Measurements from ENCODE around the gene GSG1L. TPM values are rescaled to one million over a fixed set of nuclear protein-coding genes. Genes with fewer than 3 reads are reported as not detected.

The GSG1L gene
- total and polyA plus RNA-seq, 4 donors: 0.14 to 1.3 (median 0.24) TPM

- Histone ChIP-seq H3K27me3 (ENCODE audit: control insufficient read depth in 3 of 3, insufficient read depth in 3 of 3, low read length in 2 of 3) (peaks cover 0 to 7% (median 0%) of the 10 kb centered on the region in 3 donors), H3K4me3 (no peak overlapping the region), H3K36me3 (ENCODE audit: control insufficient read depth in 4 of 4, insufficient read depth in 4 of 4, low read length in 4 of 4) (no peaks in the 10 kb centered on the region), H3K4me1 (ENCODE audit: control insufficient read depth in 5 of 5, insufficient read depth in 5 of 5, low read length in 5 of 5) (no peaks in the 10 kb centered on the region), H3K9me3 (ENCODE audit: control insufficient read depth in 4 of 4, insufficient read depth in 3 of 4, low read length in 3 of 4) (peaks cover 0 to 9% (median 0%) of the 10 kb centered on the region in 4 donors), H3K9ac (ENCODE audit: insufficient read depth in 1 of 2, low read length in 2 of 2) (no peak overlapping the region), H3K27ac (ENCODE audit: low read depth in 1 of 2, low read length in 1 of 2) (no peak overlapping the region)
- ATAC-seq (ENCODE audit: insufficient read depth, low FRiP score): no peak
- TF ChIP-seq CTCF (IDR thresholded peaks at IDR 0.05; ENCODE audit: control extremely low read depth, extremely low read depth): no peak
- WGBS, 2 donors: 64 to 80% methylated on average over 8 of the region's 8 CpGs
- no peak for DNase-seq
Observed at GRCh38 chr16:28042811-28043210, 20.7 kb downstream of the GSG1L start.

- Histone ChIP-seq H3K4me1 (ENCODE audit: control insufficient read depth in 5 of 5, insufficient read depth in 5 of 5, low read length in 5 of 5) (no peaks in the 10 kb centered on the region), H3K4me3 (no peak overlapping the region), H3K27me3 (ENCODE audit: control insufficient read depth in 3 of 3, insufficient read depth in 3 of 3, low read length in 2 of 3) (peaks cover 0 to 5% (median 0%) of the 10 kb centered on the region in 3 donors), H3K9ac (ENCODE audit: insufficient read depth in 1 of 2, low read length in 2 of 2) (no peak overlapping the region), H3K36me3 (ENCODE audit: control insufficient read depth in 4 of 4, insufficient read depth in 4 of 4, low read length in 4 of 4) (no peaks in the 10 kb centered on the region), H3K27ac (ENCODE audit: low read depth in 1 of 2, low read length in 1 of 2) (no peak overlapping the region), H3K9me3 (ENCODE audit: control insufficient read depth in 4 of 4, insufficient read depth in 3 of 4, low read length in 3 of 4) (peaks cover 0 to 5% (median 0%) of the 10 kb centered on the region in 4 donors)
- TF ChIP-seq CTCF (IDR thresholded peaks at IDR 0.05; ENCODE audit: control extremely low read depth, extremely low read depth): no peak
- 88 to 92% methylated on average over 10 of the region's 10 CpGs for WGBS, 2 donors
- ATAC-seq (ENCODE audit: insufficient read depth, low FRiP score): no peak
- DNase-seq: no peak
Observed at GRCh38 chr16:28041615-28042014, 21.9 kb downstream of the GSG1L start.

- H3K36me3 ChIP-seq (ENCODE audit: control insufficient read depth in 4 of 4, insufficient read depth in 4 of 4, low read length in 4 of 4): no peaks in the 10 kb centered on the region
- no peak for TF ChIP-seq CTCF (IDR thresholded peaks at IDR 0.05; ENCODE audit: control extremely low read depth, extremely low read depth)
- peaks cover 0 to 4% (median 0%) of the 10 kb centered on the region in 4 donors for H3K9me3 ChIP-seq (ENCODE audit: control insufficient read depth in 4 of 4, insufficient read depth in 3 of 4, low read length in 3 of 4)
- no peaks in the 10 kb centered on the region for H3K4me1 ChIP-seq (ENCODE audit: control insufficient read depth in 5 of 5, insufficient read depth in 5 of 5, low read length in 5 of 5)
- H3K27me3 ChIP-seq (ENCODE audit: control insufficient read depth in 3 of 3, insufficient read depth in 3 of 3, low read length in 2 of 3): peaks cover 0 to 4% (median 0%) of the 10 kb centered on the region in 3 donors
- no peak overlapping the region for H3K4me3 ChIP-seq
- no peak for DNase-seq
- no peak for ATAC-seq (ENCODE audit: insufficient read depth, low FRiP score)
- H3K27ac ChIP-seq (ENCODE audit: low read depth in 1 of 2, low read length in 1 of 2): no peak overlapping the region
- WGBS, 2 donors: 60 to 77% methylated on average over 8 of the region's 8 CpGs
- H3K9ac ChIP-seq (ENCODE audit: insufficient read depth in 1 of 2, low read length in 2 of 2): no peak overlapping the region
Observed at GRCh38 chr16:28040039-28040438, 23.5 kb downstream of the GSG1L start.

GRCh38 chr16:28039493-28039892 lies 24.0 kb downstream of the GSG1L start:
- H3K4me1 ChIP-seq (ENCODE audit: control insufficient read depth in 5 of 5, insufficient read depth in 5 of 5, low read length in 5 of 5): no peaks in the 10 kb centered on the region
- H3K27ac ChIP-seq (ENCODE audit: low read depth in 1 of 2, low read length in 1 of 2): no peak overlapping the region
- 97 to 98% methylated on average over 10 of the region's 10 CpGs for WGBS, 2 donors
- DNase-seq: no peak
- no peak for ATAC-seq (ENCODE audit: insufficient read depth, low FRiP score)
- H3K27me3 ChIP-seq (ENCODE audit: control insufficient read depth in 3 of 3, insufficient read depth in 3 of 3, low read length in 2 of 3): peaks cover 0 to 4% (median 0%) of the 10 kb centered on the region in 3 donors
- H3K9ac ChIP-seq (ENCODE audit: insufficient read depth in 1 of 2, low read length in 2 of 2): no peak overlapping the region
- H3K9me3 ChIP-seq (ENCODE audit: control insufficient read depth in 4 of 4, insufficient read depth in 3 of 4, low read length in 3 of 4): peaks cover 0 to 4% (median 0%) of the 10 kb centered on the region in 4 donors
- TF ChIP-seq CTCF (IDR thresholded peaks at IDR 0.05; ENCODE audit: control extremely low read depth, extremely low read depth): no peak
- no peaks in the 10 kb centered on the region for H3K36me3 ChIP-seq (ENCODE audit: control insufficient read depth in 4 of 4, insufficient read depth in 4 of 4, low read length in 4 of 4)
- H3K4me3 ChIP-seq: no peak overlapping the region
